HG03025 (cell line): ENCODE results near the gene RTL5.
A peak's percentile ranks its signal among the peaks of the same experiment; 100 is the strongest.
"Not testable (repeated sequence)": the region's sequence is repeated elsewhere in the genome, so short reads cannot be mapped to it uniquely, and the experiment has no call there.

Experiments
- ATAC-seq: cut with Tn5 transposase; IDR thresholded peaks from one replicate; pipeline ENCODE4 v1.9.1; 2021; ENCODE audit warnings: mild to moderate bottlenecking, moderate library complexity; ENCODE audit not compliant: unreplicated experiment, low FRiP score

The RTL5 gene

GRCh38 chrX:72131317-72132294 lies at the start of gene RTL5:
TSS of gene RTL5 (minus strand) at chrX:72131915.
- peak; percentile 76 for ATAC-seq

DNA sequence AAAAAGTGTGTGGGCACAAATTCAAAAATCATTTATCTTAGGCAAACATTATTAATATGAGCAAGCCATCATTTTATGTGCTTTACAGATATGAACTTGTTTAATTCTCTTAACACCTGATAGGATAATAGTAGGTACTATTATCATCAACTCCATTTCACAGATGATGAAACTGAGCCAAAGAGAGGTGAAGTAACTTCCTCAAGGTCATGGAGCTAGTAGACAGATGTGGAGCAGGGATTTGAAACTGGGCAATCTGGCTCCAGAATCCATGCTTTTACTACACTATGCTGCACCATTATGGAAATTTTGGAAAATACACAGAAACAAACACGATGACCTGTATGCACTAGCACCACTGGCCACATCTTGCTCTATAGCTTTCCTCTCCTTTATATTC lies 48.8 kb upstream of the RTL5 start:
- no peak for ATAC-seq

- ATAC-seq, result no peak
Observed at GRCh38 chrX:72176981-72177380, 45.3 kb upstream of the RTL5 start.

DNA sequence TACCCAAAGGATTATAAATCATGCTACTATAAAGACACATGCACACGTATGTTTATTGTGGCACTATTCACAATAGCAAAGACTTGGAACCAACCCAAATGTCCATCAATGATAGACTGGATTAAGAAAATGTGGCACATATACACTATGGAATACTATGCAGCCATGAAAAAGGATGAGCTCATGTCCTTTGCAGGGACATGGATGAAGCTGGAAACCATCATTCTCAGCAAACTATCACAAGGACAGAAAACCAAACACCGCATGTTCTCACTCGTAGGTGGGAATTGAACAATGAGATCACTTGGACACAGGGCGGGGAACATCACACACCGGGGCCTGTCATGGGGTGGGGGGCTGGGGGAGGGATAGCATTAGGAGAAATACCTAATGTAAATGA lies 44.6 kb upstream of the RTL5 start:
- ATAC-seq, result not testable (repeated sequence)

DNA sequence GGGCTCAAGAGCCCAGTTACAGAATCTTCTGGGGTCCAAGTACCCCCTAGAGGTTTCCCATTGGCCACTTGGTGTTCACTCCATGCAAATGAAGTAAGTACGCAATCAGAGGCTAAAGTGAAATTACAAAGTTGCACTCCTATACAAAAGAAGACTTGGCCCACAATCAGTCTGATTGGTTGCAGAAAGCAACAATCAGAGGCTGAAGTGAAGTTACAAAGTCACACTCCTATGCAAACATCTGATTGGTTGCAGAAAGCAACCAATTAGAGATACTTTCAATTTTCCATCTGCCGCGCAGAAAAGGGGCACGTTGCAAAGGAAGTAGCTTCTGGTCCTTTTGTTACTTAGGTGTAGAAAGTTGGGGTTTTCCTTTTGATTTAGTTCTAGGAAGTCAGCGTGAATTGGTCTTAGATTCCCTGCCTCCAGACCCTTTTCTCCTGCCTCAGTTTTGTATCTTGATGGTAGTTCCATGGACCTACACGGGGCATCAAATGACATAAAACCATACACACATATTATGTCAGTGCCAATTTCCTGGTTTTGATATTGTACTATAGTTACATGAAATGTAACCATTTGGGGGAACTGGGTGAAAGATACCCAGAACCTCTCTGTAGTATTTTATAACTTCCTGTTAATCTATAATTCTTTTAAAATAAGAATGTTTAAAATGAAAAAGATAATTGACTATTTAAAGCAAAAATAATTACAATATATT lies 37.5 kb upstream of the RTL5 start:
- no peak for ATAC-seq

- ATAC-seq, result no peak
Observed at GRCh38 chrX:72165551-72165950, 33.8 kb upstream of the RTL5 start.

GRCh38 chrX:72159769-72160168 lies 28.1 kb upstream of the RTL5 start:
- ATAC-seq, result no peak

- ATAC-seq, result no peak
Observed at GRCh38 chrX:72158773-72159172, 27.1 kb upstream of the RTL5 start.

DNA sequence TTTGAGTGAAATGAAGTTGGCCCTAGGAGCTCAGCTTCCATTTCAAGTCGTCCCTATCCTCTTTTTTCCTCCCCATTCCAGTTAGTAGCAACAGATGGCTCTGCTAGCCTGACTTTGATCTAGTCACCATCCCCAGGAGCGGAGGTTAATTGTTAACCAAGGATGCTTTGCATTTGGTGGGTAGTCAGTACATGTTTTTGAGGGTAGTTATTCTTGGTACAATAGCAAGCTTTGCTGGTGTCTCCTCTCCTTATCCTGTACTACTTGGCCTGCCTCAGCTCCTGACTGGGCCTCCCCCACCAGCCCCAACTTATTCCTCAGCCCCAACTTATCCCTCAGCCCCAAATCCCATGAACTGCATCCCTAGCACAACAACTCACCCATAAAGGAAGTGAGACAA lies 14.8 kb upstream of the RTL5 start:
- no peak for ATAC-seq

GRCh38 chrX:72145181-72145580 lies 13.5 kb upstream of the RTL5 start:
- no peak for ATAC-seq

- no peak for ATAC-seq
Observed at GRCh38 chrX:72143609-72143907, 11.8 kb upstream of the RTL5 start.

- ATAC-seq, result no peak
Observed at GRCh38 chrX:72142794-72143608, 11.3 kb upstream of the RTL5 start.

GRCh38 chrX:72142094-72142793 lies 10.5 kb upstream of the RTL5 start:
- ATAC-seq, result no peak

DNA sequence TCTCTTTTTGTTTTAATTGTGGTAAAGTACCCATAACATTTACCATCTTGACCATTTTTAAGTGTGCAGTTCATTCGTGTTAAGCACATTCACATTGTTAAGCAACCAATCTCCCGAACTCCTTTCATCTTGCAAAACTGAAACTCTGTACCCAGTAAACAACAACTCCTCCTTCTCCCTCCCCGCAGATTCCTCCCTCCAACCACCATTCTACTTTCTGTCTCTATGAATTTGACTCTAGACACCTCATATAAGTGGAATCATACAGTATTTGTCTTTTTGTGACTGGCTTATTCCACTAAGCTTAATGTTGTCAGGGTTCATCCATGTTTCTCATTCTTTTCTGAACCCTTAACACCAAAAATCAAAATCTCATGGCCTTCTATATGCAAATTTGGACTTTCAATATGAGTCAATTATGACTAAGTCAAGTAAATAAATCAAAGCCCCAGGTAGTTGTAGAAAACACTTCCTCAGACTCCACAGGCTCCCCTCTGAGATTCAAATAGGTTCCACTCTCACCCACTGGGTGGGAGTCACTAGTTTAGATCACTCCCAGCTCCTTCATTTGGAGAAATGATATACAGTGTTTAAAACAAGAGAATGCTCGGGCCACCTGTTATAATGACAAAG lies 9.8 kb upstream of the RTL5 start:
- ATAC-seq, result peak; percentile 57

DNA sequence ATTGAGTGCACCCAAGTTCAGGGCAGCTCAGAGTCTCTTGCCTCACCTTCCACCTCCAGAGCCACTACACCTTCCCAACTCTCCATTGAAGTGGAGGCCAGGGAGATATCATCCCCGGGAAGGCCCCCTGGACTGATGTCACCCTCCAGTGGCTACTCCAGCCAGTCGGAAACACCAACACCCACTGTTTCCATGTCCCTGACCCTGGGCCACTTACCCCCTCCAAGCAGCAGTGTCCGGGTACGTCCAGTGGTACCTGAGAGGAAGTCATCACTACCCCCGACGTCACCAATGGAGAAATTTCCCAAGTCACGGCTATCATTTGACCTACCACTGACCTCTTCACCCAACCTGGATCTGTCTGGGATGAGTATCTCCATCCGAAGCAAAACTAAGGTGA lies 7.8 kb upstream of the RTL5 start:
- no peak for ATAC-seq

DNA sequence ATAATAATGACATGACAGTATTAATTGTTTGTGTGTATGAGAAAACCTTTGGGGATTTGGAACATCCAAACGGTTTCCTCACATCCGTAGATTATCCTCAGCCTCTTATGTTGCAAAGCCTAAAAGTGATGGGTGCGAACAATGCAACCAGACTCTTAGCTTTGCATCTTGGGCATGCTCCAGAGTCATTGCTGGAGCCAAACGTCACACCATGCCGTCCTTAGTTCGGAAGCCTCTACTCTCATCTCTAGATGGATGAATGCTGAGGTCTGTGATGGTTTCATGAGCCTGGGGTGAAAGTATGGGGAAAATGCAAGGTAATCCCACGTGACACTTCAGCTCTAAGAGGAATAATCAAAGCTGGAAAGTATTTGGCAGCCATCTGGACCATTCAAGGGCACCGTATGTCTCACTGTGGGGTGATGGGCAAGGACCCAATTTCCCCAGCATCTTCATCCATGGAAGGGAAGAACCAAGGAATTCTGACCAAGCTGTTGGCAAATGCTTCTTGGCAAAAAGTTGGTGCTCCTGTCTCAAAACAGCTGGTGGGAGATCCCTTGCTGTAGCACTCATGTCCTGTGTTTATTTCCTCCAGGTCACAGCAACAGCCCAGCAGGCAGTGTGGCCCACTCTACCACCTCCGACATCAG lies 6.3 kb upstream of the RTL5 start:
- no peak for ATAC-seq

GRCh38 chrX:72133851-72134546 lies 2.3 kb upstream of the RTL5 start:
- ATAC-seq, result no peak

- ATAC-seq, result no peak
Observed at GRCh38 chrX:72132456-72132855, 741 bp upstream of the RTL5 start.

- no peak for ATAC-seq
Observed at GRCh38 chrX:72130762-72131250, 909 bp downstream of the RTL5 start.
